HS-5 (cell line): Measurements from ENCODE around the gene MNT.
A peak's percentile ranks its signal among the peaks of the same experiment; 100 is the strongest.

Experiments used
- DNase-seq: peaks from one replicate; pipeline ENCODE4 v3.0.0-alpha.2; 2012; ENCODE audit warnings: low read depth

The MNT gene

GRCh38 chr17:2416010-2416734, 15.3 kb upstream of the MNT start:
- DNase-seq = peak; percentile 64

GRCh38 chr17:2415081-2415480, 14.2 kb upstream of the MNT start:
- DNase-seq = no peak

GRCh38 chr17:2414446-2415064, 13.7 kb upstream of the MNT start:
- DNase-seq = no peak

- no peak for DNase-seq
Observed at GRCh38 chr17:2412561-2413021, 11.7 kb upstream of the MNT start.

GRCh38 chr17:2410951-2411350, 10.1 kb upstream of the MNT start:
- DNase-seq = no peak

GRCh38 chr17:2406903-2407790, 6.3 kb upstream of the MNT start:
- DNase-seq = peak; percentile 91

GRCh38 chr17:2406271-2406902, 5.5 kb upstream of the MNT start:
- DNase-seq = no peak

GRCh38 chr17:2405247-2405926, 4.5 kb upstream of the MNT start:
- DNase-seq = peak; percentile 93

GRCh38 chr17:2403044-2403443, 2.2 kb upstream of the MNT start:
- no peak for DNase-seq

- no peak for DNase-seq
Observed at GRCh38 chr17:2402544-2402943, 1.7 kb upstream of the MNT start.

- DNase-seq = peak; percentile 98
Observed at GRCh38 chr17:2401426-2402221, 764 bp upstream of the MNT start.

- no peak for DNase-seq
Observed at GRCh38 chr17:2400474-2400866, 390 bp downstream of the MNT start.

GRCh38 chr17:2399572-2400473, 1.0 kb downstream of the MNT start:
- peak; percentile 88 for DNase-seq

GRCh38 chr17:2398655-2399571, 1.9 kb downstream of the MNT start:
- no peak for DNase-seq

GRCh38 chr17:2398182-2398581, 2.7 kb downstream of the MNT start:
- DNase-seq = no peak

GRCh38 chr17:2397247-2398171, 3.4 kb downstream of the MNT start:
- DNase-seq = no peak

GRCh38 chr17:2396568-2397246, 4.2 kb downstream of the MNT start:
- peak; percentile 75 for DNase-seq
